Right atrium auricular region (tissue), 2 donors: ENCODE measurements around the gene SHMT2. TPM values are rescaled to one million over a fixed set of nuclear protein-coding genes. Genes with fewer than 3 reads are reported as not detected.

Experiments used
- DNase-seq: peaks from one replicate; pipeline ENCODE4 v3.0.0-alpha.2; 2019; ENCODE audit warnings: low spot score
- H3K27ac ChIP-seq, 2 donors: fragments of 200-600 bp; sonication (generic); 1 replicate in 1 of 2; 2 replicates in 1 of 2; pipeline ENCODE4 v1.5.1; 2016 to 2019
- H3K27me3 ChIP-seq, 2 donors: fragments of 200-600 bp; sonication (generic); one replicate each; pipeline versions ENCODE4 v1.5.1 to v1.6.0; 2017 to 2019
- H3K36me3 ChIP-seq: fragments of 200-600 bp; sonication (generic); one replicate; pipeline ENCODE4 v1.5.1; 2016
- H3K4me1 ChIP-seq, 2 donors: fragments of 200-600 bp; sonication (generic); one replicate each; pipeline versions ENCODE4 v1.5.1 to v1.6.0; 2017 to 2019
- H3K4me3 ChIP-seq, 2 donors: fragments of 200-600 bp; sonication (generic); 1 replicate in 1 of 2; 2 replicates in 1 of 2; pipeline ENCODE4 v1.5.1; 2017 to 2019; ENCODE audit warnings: mild to moderate bottlenecking in 1 of 2, moderate library complexity in 1 of 2
- H3K9me3 ChIP-seq, 2 donors: fragments of 200-600 bp; sonication (generic); one replicate each; pipeline ENCODE4 v1.5.1; 2019
- CTCF ChIP-seq, 2 donors: fragments of 200-600 bp; sonication (generic); IDR thresholded peaks; one replicate each; pipeline ENCODE4 v1.5.1; 2019; ENCODE audit warnings: antibody characterized with exemption in 2 of 2
- total RNA-seq, 2 donors: library from RNA; depleted of rRNA; stranded (reverse); fragments of >200 nt; gene quantifications; one replicate each; pipeline ENCODE4 v1.1.0, GENCODE V29; 2016

SHMT2 gene
- total RNA-seq, 2 donors from 2014 or later = 16.6 to 33.0 TPM

- Histone ChIP-seq H3K36me3 (peaks cover 87% of the 10 kb centered on the region), H3K27me3 (no peaks in the 10 kb centered on the region), H3K4me3 (no peak overlapping the region), H3K9me3 (no peaks in the 10 kb centered on the region), H3K4me1 (peaks cover 0 to 12% of the 10 kb centered on the region in 2 donors), H3K27ac (no peak overlapping the region)
- no peak for DNase-seq
- TF ChIP-seq CTCF (IDR thresholded peaks at IDR 0.05) = no peak
These were observed 39.5 kb upstream of the SHMT2 start for GRCh38 chr12:57190037-57190436.

GRCh38 chr12:57190821-57191220, 38.7 kb upstream of the SHMT2 start:
- Histone ChIP-seq H3K36me3 (peaks cover 87% of the 10 kb centered on the region), H3K9me3 (no peaks in the 10 kb centered on the region), H3K27ac (no peak overlapping the region), H3K4me3 (no peak overlapping the region), H3K4me1 (peaks cover 0 to 12% of the 10 kb centered on the region in 2 donors), H3K27me3 (no peaks in the 10 kb centered on the region)
- TF ChIP-seq CTCF (IDR thresholded peaks at IDR 0.05) = no peak
- no peak for DNase-seq

DNA sequence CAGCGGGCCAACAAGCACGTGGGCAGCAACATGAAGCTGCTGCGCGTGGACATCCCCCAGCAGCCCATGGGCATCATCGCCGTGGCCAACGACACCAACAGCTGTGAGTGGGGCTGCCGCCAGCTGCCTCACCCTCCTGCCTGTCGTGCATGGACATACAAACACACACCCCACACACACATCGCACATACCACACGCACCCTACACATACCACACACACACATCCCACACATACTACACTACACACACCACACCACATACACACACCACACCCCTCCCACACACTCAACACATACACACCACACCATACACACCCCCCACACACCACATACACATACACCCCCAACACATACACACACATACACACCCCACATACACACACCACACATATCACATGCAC, 38.1 kb upstream of the SHMT2 start:
- Histone ChIP-seq H3K36me3 (peaks cover 87% of the 10 kb centered on the region), H3K27me3 (no peaks in the 10 kb centered on the region), H3K27ac (no peak overlapping the region), H3K4me1 (peaks cover 0 to 12% of the 10 kb centered on the region in 2 donors), H3K9me3 (no peaks in the 10 kb centered on the region), H3K4me3 (no peak overlapping the region)
- no peak for TF ChIP-seq CTCF (IDR thresholded peaks at IDR 0.05)
- no peak for DNase-seq

GRCh38 chr12:57192920-57193319, 36.6 kb upstream of the SHMT2 start:
- no peak for TF ChIP-seq CTCF (IDR thresholded peaks at IDR 0.05)
- DNase-seq = no peak

GRCh38 chr12:57193706-57194245, 35.7 kb upstream of the SHMT2 start:
- TF ChIP-seq CTCF (IDR thresholded peaks at IDR 0.05) = no peak
- Histone ChIP-seq H3K4me3 (no peak overlapping the region), H3K27me3 (no peaks in the 10 kb centered on the region), H3K36me3 (peaks cover 89% of the 10 kb centered on the region), H3K27ac (no peak overlapping the region), H3K9me3 (no peaks in the 10 kb centered on the region), H3K4me1 (peaks cover 0 to 12% of the 10 kb centered on the region in 2 donors)
- DNase-seq = no peak

More at GRCh38 chr12:57192920-57193319, 36.6 kb upstream of the SHMT2 start:
- Histone ChIP-seq H3K36me3 (peaks cover 87% of the 10 kb centered on the region), H3K9me3 (no peaks in the 10 kb centered on the region), H3K4me3 (no peak overlapping the region), H3K27ac (no peak overlapping the region), H3K27me3 (no peaks in the 10 kb centered on the region), H3K4me1 (peaks cover 0 to 12% of the 10 kb centered on the region in 2 donors)

DNA sequence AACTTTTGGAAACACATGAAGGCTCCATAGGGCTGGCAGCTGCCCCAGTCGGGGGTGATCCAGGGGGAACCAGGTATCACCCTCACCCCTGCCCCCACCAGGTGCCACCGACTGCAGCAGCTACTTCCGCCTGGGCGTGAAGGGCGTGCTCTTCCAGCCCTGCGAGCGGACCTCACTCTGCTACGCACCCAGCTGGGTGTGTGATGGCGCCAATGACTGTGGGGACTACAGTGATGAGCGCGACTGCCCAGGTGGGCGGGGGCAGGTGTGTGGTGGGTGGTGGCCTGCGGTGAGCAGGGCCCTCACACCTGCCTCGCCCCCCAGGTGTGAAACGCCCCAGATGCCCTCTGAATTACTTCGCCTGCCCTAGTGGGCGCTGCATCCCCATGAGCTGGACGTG, 35.3 kb upstream of the SHMT2 start:
- no peaks in the 10 kb centered on the region for H3K9me3 ChIP-seq
- no peak for DNase-seq
- no peak overlapping the region for H3K4me3 ChIP-seq
- H3K27me3 ChIP-seq = no peaks in the 10 kb centered on the region
- H3K36me3 ChIP-seq = peaks cover 92% of the 10 kb centered on the region
- H3K27ac ChIP-seq = no peak overlapping the region
- TF ChIP-seq CTCF (IDR thresholded peaks at IDR 0.05) = no peak
- H3K4me1 ChIP-seq = peaks cover 0 to 12% of the 10 kb centered on the region in 2 donors
